Mucosa of stomach (tissue), 1 donor: ENCODE measurements around the gene MCOLN2.

Experiments
- H3K27me3 ChIP-seq: one replicate; pipeline ENCODE4 v1.7.0; 2013; ENCODE audit warnings: mild to moderate bottlenecking, low read length; ENCODE audit not compliant: control insufficient read depth, insufficient read depth
- H3K36me3 ChIP-seq: one replicate; pipeline ENCODE4 v1.7.0; 2013; ENCODE audit warnings: low read length; ENCODE audit not compliant: control insufficient read depth, insufficient read depth
- H3K4me1 ChIP-seq: one replicate; pipeline ENCODE4 v1.7.0; 2013; ENCODE audit warnings: mild to moderate bottlenecking, low read length; ENCODE audit not compliant: control insufficient read depth, insufficient read depth
- H3K4me3 ChIP-seq: one replicate; pipeline ENCODE4 v1.7.0; 2013; ENCODE audit warnings: low read length
- H3K9ac ChIP-seq: one replicate; pipeline ENCODE4 v1.7.0; 2013; ENCODE audit warnings: mild to moderate bottlenecking, low read length, moderate library complexity
- H3K9me3 ChIP-seq: one replicate; pipeline ENCODE4 v1.7.0; 2013; ENCODE audit warnings: mild to moderate bottlenecking, low read length, moderate library complexity; ENCODE audit not compliant: control insufficient read depth
- donor health status: Pancreatic carcinoma.

The MCOLN2 gene

GRCh38 chr1:84956655-84957054 is 40.3 kb downstream of the MCOLN2 start:
- Histone ChIP-seq H3K9me3 (no peaks in the 10 kb centered on the region), H3K36me3 (no peaks in the 10 kb centered on the region), H3K27me3 (no peaks in the 10 kb centered on the region), H3K9ac (no peak overlapping the region), H3K4me3 (no peak overlapping the region), H3K4me1 (no peaks in the 10 kb centered on the region)

GRCh38 chr1:84956097-84956496 is 40.8 kb downstream of the MCOLN2 start:
- Histone ChIP-seq H3K36me3 (no peaks in the 10 kb centered on the region), H3K4me1 (no peaks in the 10 kb centered on the region), H3K4me3 (no peak overlapping the region), H3K27me3 (no peaks in the 10 kb centered on the region), H3K9ac (no peak overlapping the region), H3K9me3 (no peaks in the 10 kb centered on the region)

GRCh38 chr1:84949664-84950063 is 47.2 kb downstream of the MCOLN2 start:
- Histone ChIP-seq H3K9me3 (no peaks in the 10 kb centered on the region), H3K36me3 (no peaks in the 10 kb centered on the region), H3K4me1 (no peaks in the 10 kb centered on the region), H3K9ac (no peak overlapping the region), H3K27me3 (no peaks in the 10 kb centered on the region), H3K4me3 (no peak overlapping the region)

GRCh38 chr1:84947536-84948410 is 49.1 kb downstream of the MCOLN2 start:
- Histone ChIP-seq H3K4me1 (no peaks in the 10 kb centered on the region), H3K27me3 (no peaks in the 10 kb centered on the region), H3K36me3 (no peaks in the 10 kb centered on the region), H3K4me3 (no peak overlapping the region), H3K9me3 (no peaks in the 10 kb centered on the region), H3K9ac (no peak overlapping the region)

GRCh38 chr1:84946631-84947030 is 50.3 kb downstream of the MCOLN2 start:
- no peaks in the 10 kb centered on the region for H3K36me3 ChIP-seq
- H3K9ac ChIP-seq = no peak overlapping the region

GRCh38 chr1:84944767-84945486 is 52.0 kb downstream of the MCOLN2 start:
- H3K9ac ChIP-seq = peak overlapping the region; percentile 54
- H3K36me3 ChIP-seq = no peaks in the 10 kb centered on the region
- no peaks in the 10 kb centered on the region for H3K4me1 ChIP-seq
- H3K27me3 ChIP-seq = no peaks in the 10 kb centered on the region
- H3K4me3 ChIP-seq = peak overlapping the region; percentile 65
- H3K9me3 ChIP-seq = no peaks in the 10 kb centered on the region

More at GRCh38 chr1:84946631-84947030, 50.3 kb downstream of the MCOLN2 start:
- Histone ChIP-seq H3K4me1 (no peaks in the 10 kb centered on the region), H3K4me3 (no peak overlapping the region), H3K9me3 (no peaks in the 10 kb centered on the region), H3K27me3 (no peaks in the 10 kb centered on the region)

GRCh38 chr1:84941843-84942242 is 55.1 kb downstream of the MCOLN2 start:
- Histone ChIP-seq H3K4me3 (no peak overlapping the region), H3K36me3 (no peaks in the 10 kb centered on the region), H3K27me3 (no peaks in the 10 kb centered on the region), H3K9ac (no peak overlapping the region), H3K4me1 (no peaks in the 10 kb centered on the region), H3K9me3 (no peaks in the 10 kb centered on the region)

GRCh38 chr1:84940481-84940880 is 56.4 kb downstream of the MCOLN2 start:
- H3K9ac ChIP-seq = no peak overlapping the region

GRCh38 chr1:84939761-84940160 is 57.2 kb downstream of the MCOLN2 start:
- no peak overlapping the region for H3K4me3 ChIP-seq
- H3K36me3 ChIP-seq = no peaks in the 10 kb centered on the region
- H3K9ac ChIP-seq = no peak overlapping the region
- no peaks in the 10 kb centered on the region for H3K27me3 ChIP-seq
- H3K9me3 ChIP-seq = no peaks in the 10 kb centered on the region
- no peaks in the 10 kb centered on the region for H3K4me1 ChIP-seq

More at GRCh38 chr1:84940481-84940880, 56.4 kb downstream of the MCOLN2 start:
- no peaks in the 10 kb centered on the region for H3K36me3 ChIP-seq
- H3K4me1 ChIP-seq = no peaks in the 10 kb centered on the region
- no peaks in the 10 kb centered on the region for H3K9me3 ChIP-seq
- H3K4me3 ChIP-seq = no peak overlapping the region
- no peaks in the 10 kb centered on the region for H3K27me3 ChIP-seq

- H3K9me3 ChIP-seq = no peaks in the 10 kb centered on the region
- no peaks in the 10 kb centered on the region for H3K4me1 ChIP-seq
- H3K9ac ChIP-seq = no peak overlapping the region
- H3K4me3 ChIP-seq = no peak overlapping the region
- H3K36me3 ChIP-seq = no peaks in the 10 kb centered on the region
- H3K27me3 ChIP-seq = no peaks in the 10 kb centered on the region
These were observed 57.8 kb downstream of the MCOLN2 start for GRCh38 chr1:84939151-84939550.

- no peaks in the 10 kb centered on the region for H3K27me3 ChIP-seq
- no peak overlapping the region for H3K4me3 ChIP-seq
- no peak overlapping the region for H3K9ac ChIP-seq
- no peaks in the 10 kb centered on the region for H3K4me1 ChIP-seq
- no peaks in the 10 kb centered on the region for H3K9me3 ChIP-seq
- no peaks in the 10 kb centered on the region for H3K36me3 ChIP-seq
These were observed 60.6 kb downstream of the MCOLN2 start for GRCh38 chr1:84936116-84936810.
